Activated CD4-positive, alpha-beta memory T cell treated with anti-CD3 and anti-CD28 coated beads for 36 hours (primary cell): ENCODE results near the gene NUDT13. TPM values are rescaled to one million over a fixed set of nuclear protein-coding genes. Genes with fewer than 3 reads are reported as not detected.
A peak's percentile ranks its signal among the peaks of the same experiment; 100 is the strongest.

ENCODE experiments used
- CTCF ChIA-PET: fragments of 350-600 bp; sonication (Branson Sonifier 250); formaldehyde crosslinking; loops from one replicate; lab custom pipeline; 2021; ENCODE audit warnings: antibody characterized with exemption, inconsistent platforms; lab: Charles Lee
- POLR2A ChIA-PET: fragments of 350-600 bp; sonication (Branson Sonifier 250); formaldehyde crosslinking; loops from one replicate; lab custom pipeline; 2021; ENCODE audit warnings: antibody characterized with exemption; lab: Charles Lee
- DNase-seq: peaks from one replicate; pipeline ENCODE4 v3.0.0-alpha.2; 2020
- H3K27ac Mint-ChIP-seq: one replicate; pipeline ENCODE4 v1.8.0; 2021; ENCODE audit warnings: mixed read lengths
- H3K27me3 Mint-ChIP-seq: one replicate; pipeline ENCODE4 v1.8.0; 2021; ENCODE audit warnings: mixed read lengths
- H3K36me3 Mint-ChIP-seq: one replicate; pipeline ENCODE4 v1.8.0; 2021; ENCODE audit warnings: mixed read lengths
- H3K4me1 Mint-ChIP-seq: one replicate; pipeline ENCODE4 v1.8.0; 2021; ENCODE audit warnings: low read depth, mixed read lengths
- H3K4me3 Mint-ChIP-seq: one replicate; pipeline ENCODE4 v1.8.0; 2021; ENCODE audit warnings: mild to moderate bottlenecking, mixed read lengths
- H3K9me3 Mint-ChIP-seq: one replicate; pipeline ENCODE4 v1.8.0; 2021; ENCODE audit warnings: mixed read lengths
- intact Hi-C: fragments of 100-400 bp; cut with micrococcal nuclease; formaldehyde crosslinking; loops from one replicate; pipeline ENCODE4 v1.15.1; 2023
- total RNA-seq, 2 experiments: library from RNA; stranded (reverse); gene quantifications; one replicate each; pipeline ENCODE4 v1.2.3, GENCODE V29; 2021

Gene NUDT13
- total RNA-seq, result 1 to 10 TPM; 1.0 to 1.4 TPM

- Mint-ChIP-seq H3K27ac (peak within 1 kb of the TSS; percentile 78), H3K9me3 (peaks cover 8% of the 10 kb centered on the region), H3K27me3 (no peaks in the 10 kb centered on the region), H3K36me3 (peaks cover 24% of the 10 kb centered on the region), H3K4me1 (peaks cover 10% of the 10 kb centered on the region), H3K4me3 (peak within 1 kb of the TSS; percentile 85)
- peak; percentile 61 for DNase-seq
- POLR2A ChIA-PET, result interaction anchor here (0.9 to 2.1 kb wide), 2 partner anchors 13 to 58 kb away, joined by 3 to 12 read pairs; partner anchors contain the start of gene P4HA1
- intact Hi-C loops, result loop anchor here (1.0 to 5.0 kb wide), 3 partner anchors 14 to 302 kb away; partner anchors contain the start of genes ANXA7, ECD, FAM149B1 and P4HA1
- CTCF ChIA-PET, result interaction anchor here (0.6 to 1.8 kb wide), 5 partner anchors 14 to 217 kb away, joined by 3 to 6 read pairs (median 4); no protein-coding TSS in a partner anchor
Observed at GRCh38 chr10:73110345-73110849, at the start of gene NUDT13. TSS of gene NUDT13 (plus strand) at chr10:73110455. CDS start at chr10:73114366, 3,911 bp downstream.

GRCh38 chr10:73060738-73061635, 49.3 kb upstream of the NUDT13 start:
- Mint-ChIP-seq H3K27ac (no peak overlapping the region), H3K27me3 (no peaks in the 10 kb centered on the region), H3K9me3 (no peaks in the 10 kb centered on the region), H3K36me3 (peaks cover 24% of the 10 kb centered on the region), H3K4me3 (no peak overlapping the region), H3K4me1 (peaks cover 10% of the 10 kb centered on the region)
- ChIA-PET CTCF (interaction anchor here (0.6 to 3.9 kb wide), 15 partner anchors 8 to 699 kb away, joined by 3 to 16 read pairs (median 4); partner anchors contain the start of genes NUDT13 and P4HA1), POLR2A (no interaction called here)
- DNase-seq, result no peak
- intact Hi-C loops, result loop anchor here (1.0 to 5.0 kb wide), 2 partner anchors 369 to 697 kb away; partner anchors contain the start of gene MCU

- Mint-ChIP-seq H3K27me3 (no peaks in the 10 kb centered on the region), H3K4me1 (peaks cover 10% of the 10 kb centered on the region), H3K36me3 (peaks cover 24% of the 10 kb centered on the region), H3K27ac (no peak overlapping the region), H3K9me3 (no peaks in the 10 kb centered on the region), H3K4me3 (no peak overlapping the region)
- POLR2A ChIA-PET, result no interaction called here
- intact Hi-C loops, result loop anchor here (1.0 to 5.0 kb wide), 2 partner anchors 369 to 697 kb away; partner anchors contain the start of gene MCU
- CTCF ChIA-PET, result interaction anchor here (0.6 to 3.9 kb wide), 15 partner anchors 7 to 719 kb away, joined by 3 to 16 read pairs (median 4); partner anchors contain the start of genes NUDT13 and P4HA1
- DNase-seq, result no peak
Observed at GRCh38 chr10:73061743-73062142, 48.5 kb upstream of the NUDT13 start.

- no peaks in the 10 kb centered on the region for H3K9me3 Mint-ChIP-seq
- peaks cover 28% of the 10 kb centered on the region for H3K36me3 Mint-ChIP-seq
- no peak for DNase-seq
- H3K27ac Mint-ChIP-seq, result no peak overlapping the region
- intact Hi-C loops, result no loop called here
- H3K4me1 Mint-ChIP-seq, result peaks cover 7% of the 10 kb centered on the region
- no peaks in the 10 kb centered on the region for H3K27me3 Mint-ChIP-seq
- CTCF ChIA-PET, result no interaction called here
- no peak overlapping the region for H3K4me3 Mint-ChIP-seq
- POLR2A ChIA-PET, result no interaction called here
Observed at GRCh38 chr10:73065441-73065840, 44.8 kb upstream of the NUDT13 start.

GRCh38 chr10:73073627-73074026, 36.6 kb upstream of the NUDT13 start:
- no peaks in the 10 kb centered on the region for H3K9me3 Mint-ChIP-seq
- ChIA-PET POLR2A (no interaction called here), CTCF (no interaction called here)
- intact Hi-C loops, result no loop called here
- H3K27me3 Mint-ChIP-seq, result no peaks in the 10 kb centered on the region
- H3K4me3 Mint-ChIP-seq, result no peak overlapping the region
- peaks cover 13% of the 10 kb centered on the region for H3K4me1 Mint-ChIP-seq
- H3K36me3 Mint-ChIP-seq, result peaks cover 19% of the 10 kb centered on the region
- no peak overlapping the region for H3K27ac Mint-ChIP-seq
- DNase-seq, result no peak

- no peak overlapping the region for H3K27ac Mint-ChIP-seq
- intact Hi-C loops, result no loop called here
- peaks cover 14% of the 10 kb centered on the region for H3K36me3 Mint-ChIP-seq
Observed at GRCh38 chr10:73075829-73076228, 34.4 kb upstream of the NUDT13 start.

GRCh38 chr10:73076360-73077183, 33.7 kb upstream of the NUDT13 start:
- H3K4me3 Mint-ChIP-seq, result no peak overlapping the region
- intact Hi-C loops, result no loop called here
- peaks cover 18% of the 10 kb centered on the region for H3K4me1 Mint-ChIP-seq
- peaks cover 11% of the 10 kb centered on the region for H3K36me3 Mint-ChIP-seq
- no peaks in the 10 kb centered on the region for H3K9me3 Mint-ChIP-seq
- no peaks in the 10 kb centered on the region for H3K27me3 Mint-ChIP-seq
- peak overlapping the region; percentile 28 for H3K27ac Mint-ChIP-seq
- POLR2A ChIA-PET, result interaction anchor here (0.8 to 1.1 kb wide), 2 partner anchors 19 to 21 kb away, joined by 3 to 4 read pairs; no protein-coding TSS in a partner anchor
- no peak for DNase-seq
- CTCF ChIA-PET, result interaction anchor here (1.8 to 2.1 kb wide), 2 partner anchors 15 to 19 kb away, joined by 5 to 6 read pairs; no protein-coding TSS in a partner anchor

More at GRCh38 chr10:73075829-73076228, 34.4 kb upstream of the NUDT13 start:
- Mint-ChIP-seq H3K4me1 (peaks cover 18% of the 10 kb centered on the region), H3K27me3 (no peaks in the 10 kb centered on the region), H3K4me3 (no peak overlapping the region), H3K9me3 (no peaks in the 10 kb centered on the region)
- no peak for DNase-seq
- POLR2A ChIA-PET, result interaction anchor here (1.1 kb wide), 1 partner anchor 21 kb away, joined by 3 read pairs; no protein-coding TSS in a partner anchor
- CTCF ChIA-PET, result no interaction called here

GRCh38 chr10:73079779-73080541, 30.3 kb upstream of the NUDT13 start:
- Mint-ChIP-seq H3K4me3 (no peak overlapping the region), H3K9me3 (no peaks in the 10 kb centered on the region), H3K4me1 (peaks cover 24% of the 10 kb centered on the region), H3K36me3 (peaks cover 3% of the 10 kb centered on the region), H3K27me3 (no peaks in the 10 kb centered on the region), H3K27ac (no peak overlapping the region)
- ChIA-PET POLR2A (interaction anchor here (0.9 to 1.2 kb wide), 2 partner anchors 16 to 17 kb away, joined by 5 read pairs; partner anchors contain the start of gene P4HA1), CTCF (interaction anchor here (1.0 kb wide), 1 partner anchor 18 kb away, joined by 3 read pairs; no protein-coding TSS in a partner anchor)
- no peak for DNase-seq
- intact Hi-C loops, result no loop called here

GRCh38 chr10:73083221-73083620, 27.0 kb upstream of the NUDT13 start:
- CTCF ChIA-PET, result interaction anchor here (1.4 to 2.1 kb wide), 2 partner anchors 13 to 23 kb away, joined by 6 to 8 read pairs; no protein-coding TSS in a partner anchor
- no peak for DNase-seq
- Mint-ChIP-seq H3K9me3 (no peaks in the 10 kb centered on the region), H3K36me3 (peaks cover 3% of the 10 kb centered on the region), H3K4me3 (no peak overlapping the region), H3K4me1 (peaks cover 11% of the 10 kb centered on the region), H3K27ac (no peak overlapping the region), H3K27me3 (no peaks in the 10 kb centered on the region)
- POLR2A ChIA-PET, result no interaction called here
- intact Hi-C loops, result no loop called here

GRCh38 chr10:73084209-73084608, 26.0 kb upstream of the NUDT13 start:
- no peaks in the 10 kb centered on the region for H3K9me3 Mint-ChIP-seq
- CTCF ChIA-PET, result interaction anchor here (1.4 to 2.1 kb wide), 2 partner anchors 13 to 24 kb away, joined by 4 to 8 read pairs; no protein-coding TSS in a partner anchor
- intact Hi-C loops, result no loop called here
- H3K36me3 Mint-ChIP-seq, result peaks cover 3% of the 10 kb centered on the region
- POLR2A ChIA-PET, result no interaction called here
- no peaks in the 10 kb centered on the region for H3K27me3 Mint-ChIP-seq
- no peak overlapping the region for H3K27ac Mint-ChIP-seq
- no peak overlapping the region for H3K4me3 Mint-ChIP-seq
- H3K4me1 Mint-ChIP-seq, result peaks cover 16% of the 10 kb centered on the region
- no peak for DNase-seq
